HCT116 (cell line): ENCODE measurements around the gene DDX10. TPM values are rescaled to one million over a fixed set of nuclear protein-coding genes. Genes with fewer than 3 reads are reported as not detected.

Source experiments
- ATAC-seq: fragments of 200-7000 bp; cut with Tn5 transposase; 2 replicates; pipeline ENCODE4 v1.9.1; 2020; ENCODE audit warnings: mild to moderate bottlenecking, moderate library complexity
- BruUV-seq: library from RNA; stranded (reverse); fragments of 400-500 nt; replicated peaks from 2 replicates; lab custom pipeline; 2021; lab: Mats Ljungman, UMichigan
- CTCF ChIA-PET: fragments of 300-600 bp; sonication (Branson Sonifier 250); formaldehyde crosslinking; loops from one replicate; lab custom pipeline; 2021; ENCODE audit warnings: antibody characterized with exemption; lab: Charles Lee
- POLR2A ChIA-PET: fragments of 300-600, 350-600 bp; sonication (Branson Sonifier 250); formaldehyde crosslinking; loops from one replicate; lab custom pipeline; 2021; ENCODE audit warnings: antibody characterized with exemption; lab: Charles Lee
- RAD21 ChIA-PET, 2 experiments: fragments of 300-600 bp; sonication (Branson Sonifier 250); formaldehyde crosslinking; loops; one replicate each; lab custom pipeline; 2023; ENCODE audit warnings: low total read pairs in 2 of 2; ENCODE audit not compliant: uncharacterized antibody in 2 of 2, unreplicated experiment in 2 of 2, low non-redundant PET in 1 of 2; lab: Charles Lee
- DNase-seq: peaks from one replicate; pipeline ENCODE4 v3.0.0-alpha.2; 2010; ENCODE audit warnings: low read depth, low spot score
- H2AFZ ChIP-seq: fragments of 200-600 bp; shearing (Covaris generic), sonication (generic); 2 replicates; pipeline ENCODE4 v1.6.1; 2017; ENCODE audit warnings: low read depth, mixed run types, mixed read lengths, antibody characterized with exemption, low read length; ENCODE audit not compliant: poor library complexity, severe bottlenecking
- H3K27ac ChIP-seq: 2 replicates; pipeline ENCODE4 v1.5.1; 2012; ENCODE audit warnings: low read depth, low read length
- H3K27me3 ChIP-seq: fragments of 200-600 bp; sonication (generic); 2 replicates; pipeline ENCODE4 v1.6.1; 2016; ENCODE audit warnings: mixed run types, low read length, mixed read lengths; ENCODE audit not compliant: insufficient read depth
- H3K36me3 ChIP-seq, 2 experiments: fragments of 200-500 bp in 1 of 2; fragments of 200-600 bp in 1 of 2; sonication (Bioruptor generic) in 1 of 2; sonication (generic) in 1 of 2; 2 replicates each; pipeline versions ENCODE4 v1.5.1 to v1.6.1; 2014 to 2016; ENCODE audit warnings: low read length in 2 of 2, inconsistent platforms in 1 of 2, mixed read lengths in 1 of 2, mixed run types in 1 of 2; ENCODE audit not compliant: insufficient read depth in 2 of 2, control insufficient read depth in 1 of 2
- H3K4me1 ChIP-seq, 2 experiments: fragments of 200-600 bp in 1 of 2; sonication (generic) in 1 of 2; 2 replicates each; pipeline versions ENCODE4 v1.5.1 to v1.6.1; 2012 to 2017; ENCODE audit warnings: low read length in 2 of 2, inconsistent platforms in 1 of 2, mild to moderate bottlenecking in 1 of 2, mixed read lengths in 1 of 2, mixed run types in 1 of 2, moderate library complexity in 1 of 2; ENCODE audit not compliant: insufficient read depth in 2 of 2, control insufficient read depth in 1 of 2
- H3K4me2 ChIP-seq: fragments of 200-600 bp; sonication (generic); 2 replicates; pipeline ENCODE4 v1.6.1; 2017; ENCODE audit warnings: mixed run types, low read length, mixed read lengths
- H3K4me3 ChIP-seq, 2 experiments: fragments of 200-600 bp in 1 of 2; sonication (generic) in 1 of 2; replicated peaks in 1 of 2; 2 replicates each; pipeline ENCODE4 v1.5.1; 2011 to 2016; ENCODE audit warnings: low read length in 2 of 2, control low read depth in 1 of 2, low read depth in 1 of 2, mild to moderate bottlenecking in 1 of 2, mixed read lengths in 1 of 2, mixed run types in 1 of 2
- H3K79me2 ChIP-seq: fragments of 200-600 bp; sonication (generic); 2 replicates; pipeline ENCODE4 v1.6.1; 2017; ENCODE audit warnings: mild to moderate bottlenecking, mixed run types, low read length, moderate library complexity, mixed read lengths; ENCODE audit not compliant: insufficient read depth
- H3K9ac ChIP-seq: fragments of 200-600 bp; sonication (generic); 2 replicates; pipeline ENCODE4 v1.6.1; 2016; ENCODE audit warnings: low read length, mixed read lengths
- H3K9me2 ChIP-seq: fragments of 200-600 bp; sonication (generic), shearing (Covaris generic); 2 replicates; pipeline ENCODE4 v1.6.1; 2017; ENCODE audit warnings: mixed run types, mild to moderate bottlenecking, moderate library complexity; ENCODE audit not compliant: insufficient read depth
- H3K9me3 ChIP-seq, 2 experiments: fragments of 200-500 bp in 1 of 2; fragments of 200-600 bp in 1 of 2; sonication (Bioruptor generic) in 1 of 2; sonication (generic) in 1 of 2; 2 replicates each; pipeline ENCODE4 v1.6.1; 2014 to 2017; ENCODE audit warnings: low read length in 2 of 2, mixed read lengths in 2 of 2, inconsistent platforms in 1 of 2, low read depth in 1 of 2, mild to moderate bottlenecking in 1 of 2, mixed run types in 1 of 2, moderate library complexity in 1 of 2; ENCODE audit not compliant: control insufficient read depth in 1 of 2, insufficient read depth in 1 of 2
- H4K20me1 ChIP-seq: fragments of 200-600 bp; sonication (generic), shearing (Covaris generic); 2 replicates; pipeline ENCODE4 v1.6.1; 2017; ENCODE audit warnings: mixed run types, mild to moderate bottlenecking, moderate library complexity; ENCODE audit not compliant: insufficient read depth
- CBX3 ChIP-seq: IDR thresholded peaks from 2 replicates; pipeline ENCODE4 v1.6.1; 2012; ENCODE audit warnings: low read depth
- FOSL1 ChIP-seq: IDR thresholded peaks from 2 replicates; pipeline ENCODE4 v1.6.1; 2012; ENCODE audit warnings: low read depth
- JUND ChIP-seq: IDR thresholded peaks from 2 replicates; pipeline ENCODE4 v1.6.1; 2012
- RAD21 ChIP-seq: IDR thresholded peaks from 2 replicates; pipeline ENCODE4 v1.6.1; 2012; ENCODE audit warnings: low read depth, mild to moderate bottlenecking
- SRF ChIP-seq: IDR thresholded peaks from 2 replicates; pipeline ENCODE4 v1.6.1; 2012; ENCODE audit warnings: low read depth
- intact Hi-C: fragments of 100-400 bp; cut with micrococcal nuclease; formaldehyde crosslinking; loops from 2 replicates; pipeline ENCODE4 v1.10.0; 2022
- total RNA-seq: library from RNA; stranded (reverse); gene quantifications from one replicate; pipeline ENCODE4 v1.2.1, GENCODE V29; 2021; ENCODE audit not compliant: unreplicated experiment
- TF ChIP-seq, protein P1 (sequence below), 3 experiments: fragments of 200-600 bp in 1 of 3; sonication (generic) in 1 of 3; IDR thresholded peaks in 2 of 3; conservative IDR thresholded peaks in 1 of 3; 2 replicates each; pipeline ENCODE4 v1.5.1; 2012 to 2017; ENCODE audit warnings: low read depth in 2 of 3, low read length in 2 of 3, antibody characterized with exemption in 1 of 3, borderline replicate concordance in 1 of 3, control low read depth in 1 of 3, mild to moderate bottlenecking in 1 of 3, mixed read lengths in 1 of 3, mixed run types in 1 of 3, moderate library complexity in 1 of 3; ENCODE audit not compliant: insufficient read depth in 1 of 3

Gene DDX10
- total RNA-seq, 1 experiment from 2014 or later, result 66.5 TPM

DNA sequence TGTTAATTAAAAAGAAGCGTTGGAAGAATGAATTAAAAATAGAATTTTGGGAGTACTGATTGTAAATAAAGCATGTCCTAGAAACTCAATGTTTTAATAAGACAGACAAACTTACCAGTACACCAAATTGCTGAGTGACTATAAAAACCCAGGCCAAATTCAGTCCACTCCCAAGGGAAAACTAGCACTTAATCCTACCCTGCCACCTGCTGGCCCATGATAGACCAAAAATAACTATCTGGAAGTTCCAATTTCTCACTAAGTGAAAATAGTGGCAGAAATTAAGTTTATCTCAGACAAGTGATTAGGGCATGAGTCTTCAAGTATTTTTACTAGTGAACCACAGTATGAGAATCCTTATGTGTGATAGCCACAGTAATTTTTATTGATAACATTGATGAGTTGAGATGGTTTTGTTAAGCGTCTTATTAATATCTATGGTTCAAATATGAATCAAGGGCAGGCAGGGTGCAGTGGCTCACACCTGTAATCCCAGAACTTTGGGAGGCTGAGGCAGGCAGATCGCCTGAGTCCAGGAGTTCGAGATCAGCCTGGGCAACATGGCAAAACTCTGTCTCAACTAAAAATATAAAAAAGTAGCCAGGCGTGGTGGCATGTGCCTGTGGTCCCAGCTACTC lies 9.8 kb upstream of the DDX10 start:
- ATAC-seq (peak; percentile 91), DNase-seq (peak; percentile 54)
- H3K27me3 ChIP-seq, result no peaks in the 10 kb centered on the region
- H3K79me2 ChIP-seq, result no peaks in the 10 kb centered on the region
- ChIA-PET RAD21 (interaction anchor here in 1 of 2 experiments (1.5 kb wide), 1 partner anchor 537 kb away, joined by 3 read pairs; no protein-coding TSS in a partner anchor), CTCF (interaction anchor here (1.0 to 3.2 kb wide), 3 partner anchors 10 to 1284 kb away, joined by 3 to 15 read pairs (median 3); partner anchors contain the start of gene DDX10), POLR2A (interaction anchor here (1.3 kb wide), 1 partner anchor 537 kb away, joined by 3 read pairs; no protein-coding TSS in a partner anchor)
- H3K9me3 ChIP-seq, result no peaks in the 10 kb centered on the region
- peak overlapping the region; percentile 10; the same call in 1 of the 2 replicates for H3K4me2 ChIP-seq
- no peak overlapping the region for H2AFZ ChIP-seq
- no peaks in the 10 kb centered on the region for H3K36me3 ChIP-seq
- no peak overlapping the region for H3K27ac ChIP-seq
- no peak overlapping the region for H3K9ac ChIP-seq
- intact Hi-C loops, result loop anchor here (2.0 to 10.0 kb wide), 3 partner anchors 538 to 1090 kb away; partner anchors contain the start of genes ALKBH8 and CUL5
- no peaks in the 10 kb centered on the region for H3K4me1 ChIP-seq
- H3K4me3 ChIP-seq, result no peak overlapping the region
- no peaks in the 10 kb centered on the region for H3K9me2 ChIP-seq
- BruUV-seq, result no TSS peak
- no peaks in the 10 kb centered on the region for H4K20me1 ChIP-seq
- TF ChIP-seq CBX3 (no peak), FOSL1 (no peak), SRF (no peak), RAD21 (peak; percentile 94)
- TF ChIP-seq, protein P1, sequence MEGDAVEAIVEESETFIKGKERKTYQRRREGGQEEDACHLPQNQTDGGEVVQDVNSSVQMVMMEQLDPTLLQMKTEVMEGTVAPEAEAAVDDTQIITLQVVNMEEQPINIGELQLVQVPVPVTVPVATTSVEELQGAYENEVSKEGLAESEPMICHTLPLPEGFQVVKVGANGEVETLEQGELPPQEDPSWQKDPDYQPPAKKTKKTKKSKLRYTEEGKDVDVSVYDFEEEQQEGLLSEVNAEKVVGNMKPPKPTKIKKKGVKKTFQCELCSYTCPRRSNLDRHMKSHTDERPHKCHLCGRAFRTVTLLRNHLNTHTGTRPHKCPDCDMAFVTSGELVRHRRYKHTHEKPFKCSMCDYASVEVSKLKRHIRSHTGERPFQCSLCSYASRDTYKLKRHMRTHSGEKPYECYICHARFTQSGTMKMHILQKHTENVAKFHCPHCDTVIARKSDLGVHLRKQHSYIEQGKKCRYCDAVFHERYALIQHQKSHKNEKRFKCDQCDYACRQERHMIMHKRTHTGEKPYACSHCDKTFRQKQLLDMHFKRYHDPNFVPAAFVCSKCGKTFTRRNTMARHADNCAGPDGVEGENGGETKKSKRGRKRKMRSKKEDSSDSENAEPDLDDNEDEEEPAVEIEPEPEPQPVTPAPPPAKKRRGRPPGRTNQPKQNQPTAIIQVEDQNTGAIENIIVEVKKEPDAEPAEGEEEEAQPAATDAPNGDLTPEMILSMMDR (IDR thresholded peaks at IDR 0.05 in 2 of 3, conservative IDR thresholded peaks at IDR 0.05 in 1 of 3; ENCODE audit: borderline replicate concordance in 1 of 3, insufficient read depth in 1 of 3, low read depth in 2 of 3, low read length in 2 of 3), result peak; percentile 64 to 82 (median 80)

GRCh38 chr11:108662700-108663099 lies 2.2 kb upstream of the DDX10 start:
- POLR2A ChIA-PET, result no interaction called here
- BruUV-seq, result no TSS peak
- Histone ChIP-seq H3K4me2 (no peak overlapping the region), H3K9me2 (no peaks in the 10 kb centered on the region), H2AFZ (no peak overlapping the region), H3K36me3 (peaks cover 0 to 12% of the 10 kb centered on the region in 2 experiments; a peak in 2 of 4 replicates), H3K9ac (no peak overlapping the region), H3K27me3 (no peaks in the 10 kb centered on the region), H3K27ac (no peak overlapping the region), H3K9me3 (no peaks in the 10 kb centered on the region), H3K4me1 (peaks cover 7 to 17% of the 10 kb centered on the region in 2 experiments; a peak in 3 of 4 replicates), H4K20me1 (peaks cover 5% of the 10 kb centered on the region; the same call in 1 of the 2 replicates), H3K4me3 (no peak overlapping the region), H3K79me2 (peaks cover 28% of the 10 kb centered on the region)
- DNase-seq (no peak), ATAC-seq (no peak)
- RAD21 ChIA-PET, result no interaction called here
- intact Hi-C loops, result no loop called here
- TF ChIP-seq JUND, result no peak
- CTCF ChIA-PET, result interaction anchor here (1.6 kb wide), 1 partner anchor 545 kb away, joined by 4 read pairs; no protein-coding TSS in a partner anchor
